ENCODE data around the gene GID8.

GRCh38 chr20:62951896-62952372, 14.0 kb downstream of the GID8 start:
- TF ChIP-seq EP300 (IDR thresholded peaks at IDR 0.05) (no peak), CTCF (IDR thresholded peaks at IDR 0.05) (no peak), POLR2A (IDR thresholded peaks at IDR 0.05) (no peak)
